KOPT-K1 (cell line): ENCODE results near the gene BFAR.
A peak's percentile ranks its signal among the peaks of the same experiment; 100 is the strongest.

Source experiments
- H3K27ac ChIP-seq: fragments of 200-600 bp; sonication (generic); 2 replicates; pipeline ENCODE4 v1.5.1; 2016; ENCODE audit warnings: antibody characterized with exemption, mild to moderate bottlenecking, low read depth, low read length; ENCODE audit not compliant: poor library complexity, severe bottlenecking
- H3K36me3 ChIP-seq: fragments of 200-600 bp; sonication (generic); 2 replicates; pipeline ENCODE4 v1.5.1; 2017; ENCODE audit warnings: antibody characterized with exemption, mild to moderate bottlenecking, low read length, moderate library complexity; ENCODE audit not compliant: insufficient read depth
- H3K9me3 ChIP-seq: fragments of 200-600 bp; sonication (generic); 2 replicates; pipeline ENCODE4 v1.5.1; 2017; ENCODE audit warnings: antibody characterized with exemption, low read length, mild to moderate bottlenecking; ENCODE audit not compliant: insufficient read depth, poor library complexity, severe bottlenecking

The BFAR gene, protein sequence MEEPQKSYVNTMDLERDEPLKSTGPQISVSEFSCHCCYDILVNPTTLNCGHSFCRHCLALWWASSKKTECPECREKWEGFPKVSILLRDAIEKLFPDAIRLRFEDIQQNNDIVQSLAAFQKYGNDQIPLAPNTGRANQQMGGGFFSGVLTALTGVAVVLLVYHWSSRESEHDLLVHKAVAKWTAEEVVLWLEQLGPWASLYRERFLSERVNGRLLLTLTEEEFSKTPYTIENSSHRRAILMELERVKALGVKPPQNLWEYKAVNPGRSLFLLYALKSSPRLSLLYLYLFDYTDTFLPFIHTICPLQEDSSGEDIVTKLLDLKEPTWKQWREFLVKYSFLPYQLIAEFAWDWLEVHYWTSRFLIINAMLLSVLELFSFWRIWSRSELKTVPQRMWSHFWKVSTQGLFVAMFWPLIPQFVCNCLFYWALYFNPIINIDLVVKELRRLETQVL

DNA sequence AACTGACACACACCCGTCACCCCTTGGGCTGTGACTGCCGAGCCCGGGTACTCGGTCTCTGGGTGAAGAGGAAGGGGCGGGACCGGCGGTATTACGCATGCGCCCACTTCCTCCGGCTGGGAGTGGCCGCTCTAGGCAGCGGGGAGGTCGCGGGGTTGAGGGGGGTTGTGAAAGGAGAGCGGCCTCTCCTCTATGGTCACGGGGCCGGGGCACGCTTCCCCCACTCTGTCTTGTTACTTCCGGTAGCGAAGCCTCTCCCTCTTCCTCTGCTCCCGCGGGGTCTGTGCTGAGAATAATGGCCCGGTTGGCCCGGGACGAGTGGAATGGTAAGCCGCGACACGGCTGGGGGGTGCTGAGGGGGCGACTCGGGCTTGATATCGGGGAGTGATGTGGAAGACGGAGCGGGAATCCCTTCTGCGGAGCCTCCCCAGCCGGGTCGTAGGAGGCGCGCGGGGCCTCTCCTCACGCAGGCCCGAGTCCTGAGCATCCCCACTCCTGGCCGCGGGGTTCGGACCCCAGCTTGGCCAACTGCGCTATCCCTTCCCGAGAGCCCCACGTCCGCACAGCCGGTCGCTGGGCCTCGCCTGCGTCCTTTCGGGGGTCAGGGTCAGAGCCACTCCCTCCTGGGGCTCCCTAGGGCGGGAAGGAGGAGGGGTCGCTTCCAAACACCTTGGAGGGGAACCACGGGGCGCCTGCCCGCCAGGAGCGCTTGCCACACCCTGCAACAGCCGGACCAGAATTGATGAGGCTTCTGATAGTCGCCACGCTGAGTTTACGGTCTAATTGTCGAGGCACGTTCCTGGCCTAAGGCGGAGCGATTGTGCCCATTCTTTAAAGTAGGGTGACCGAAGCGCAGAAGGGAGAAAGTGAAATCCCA lies at the start of gene BFAR:
TSS of gene BFAR (plus strand) at position 259 of the 877 bp plus-strand sequence. CDS start 11,396 bp downstream, outside the sequence.
- H3K36me3 ChIP-seq = peaks cover 35% of the 10 kb centered on the region
- H3K9me3 ChIP-seq = no peaks in the 10 kb centered on the region
- peak within 1 kb of the TSS; percentile 91 for H3K27ac ChIP-seq

DNA sequence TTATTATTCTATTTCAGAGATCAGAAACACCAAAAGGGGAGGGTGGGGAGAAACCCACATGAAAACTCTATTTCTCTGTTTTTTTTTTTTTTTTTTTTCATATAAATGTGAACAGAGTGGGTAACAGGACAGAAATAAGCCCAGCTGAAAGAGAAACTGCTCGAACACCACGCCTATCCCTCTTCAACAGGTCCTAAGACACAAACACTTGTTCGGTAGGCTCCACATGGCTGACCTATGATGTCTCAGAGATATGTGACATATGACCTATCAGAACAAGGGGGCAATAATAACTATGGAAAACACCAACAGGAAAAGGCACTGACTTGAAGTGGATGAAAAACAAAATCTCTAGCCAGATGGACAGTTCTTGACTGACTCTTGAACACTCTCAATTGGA lies 47.5 kb upstream of the BFAR start:
- H3K27ac ChIP-seq = no peak overlapping the region
- H3K36me3 ChIP-seq = peaks cover 99% of the 10 kb centered on the region
- H3K9me3 ChIP-seq = no peaks in the 10 kb centered on the region

DNA sequence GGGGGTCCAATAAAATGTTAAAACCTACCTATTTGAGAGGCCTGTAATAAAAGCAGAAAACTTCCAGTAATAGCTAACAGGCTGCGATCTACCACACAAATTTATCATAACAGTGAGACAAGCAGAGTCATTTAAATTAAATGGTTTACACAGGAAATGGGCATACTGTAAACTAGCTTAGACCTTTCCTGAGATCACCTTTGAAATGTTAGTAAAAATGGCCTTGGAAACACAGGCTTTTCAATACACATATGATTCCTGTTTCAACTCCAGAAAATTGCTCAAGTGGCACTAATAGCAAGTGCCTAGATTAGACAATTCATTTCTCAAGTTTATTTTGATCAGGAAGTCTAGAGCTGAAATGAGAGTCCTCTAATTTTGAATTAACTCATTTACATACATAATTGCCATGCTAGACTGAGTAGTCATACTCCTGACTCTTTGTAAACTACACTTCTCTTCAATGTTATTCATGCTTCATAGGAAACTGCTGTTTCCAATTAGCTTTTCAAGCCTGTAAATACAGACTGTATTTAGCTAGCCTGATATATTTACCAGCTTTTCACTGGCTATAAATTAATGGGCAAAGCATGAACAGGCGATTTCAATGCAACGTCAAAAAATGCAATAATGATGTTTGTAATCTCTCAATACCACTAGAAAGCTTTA lies 46.0 kb upstream of the BFAR start:
- Histone ChIP-seq H3K27ac (no peak overlapping the region), H3K9me3 (no peaks in the 10 kb centered on the region), H3K36me3 (peaks cover 99% of the 10 kb centered on the region)

DNA sequence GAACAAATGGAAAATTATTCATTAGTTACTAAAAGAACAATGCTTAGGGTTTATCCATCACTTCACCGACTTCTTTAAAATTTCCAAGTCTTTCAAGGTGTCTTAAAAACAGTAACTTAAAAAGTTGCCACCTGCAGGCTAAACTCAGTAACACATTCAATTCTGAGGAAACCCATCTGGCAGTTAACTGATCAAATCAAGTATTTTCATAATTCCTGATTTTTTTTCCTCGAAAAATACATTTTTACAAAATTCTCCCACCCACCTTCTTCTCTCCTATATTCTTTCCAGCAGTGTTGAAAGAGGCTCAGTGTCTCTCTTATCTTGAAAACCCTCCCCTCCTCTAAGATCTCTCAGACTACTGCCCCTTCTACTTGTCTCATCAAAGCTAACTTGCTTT lies 32.6 kb upstream of the BFAR start:
- Histone ChIP-seq H3K36me3 (peaks cover 87% of the 10 kb centered on the region), H3K27ac (no peak overlapping the region), H3K9me3 (no peaks in the 10 kb centered on the region)

DNA sequence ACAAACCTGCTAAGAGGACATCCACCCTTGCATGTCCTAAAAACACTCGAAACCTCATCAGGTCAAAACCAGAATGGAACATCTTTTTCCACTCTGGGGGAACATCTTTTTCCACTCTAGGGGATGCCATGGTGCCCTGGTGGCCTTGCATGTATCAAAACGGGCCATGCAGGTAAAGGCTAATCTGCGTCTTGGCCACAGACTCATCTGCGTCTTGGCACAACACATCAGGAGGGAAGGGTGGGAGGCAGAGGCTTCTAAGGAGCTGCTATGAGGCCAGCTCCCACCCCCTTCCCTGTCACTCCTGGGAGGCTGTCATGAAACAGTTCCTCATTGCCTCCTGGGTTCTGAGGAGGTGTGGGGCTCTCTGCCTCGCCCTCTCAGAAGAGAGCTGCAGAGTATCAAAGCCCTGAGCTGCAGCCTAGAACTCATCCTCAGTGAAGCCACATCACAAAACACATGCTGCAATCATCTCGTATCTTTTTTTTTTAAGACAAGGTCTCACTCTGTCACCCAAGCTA lies 30.2 kb upstream of the BFAR start:
- Histone ChIP-seq H3K27ac (no peak overlapping the region), H3K36me3 (peaks cover 91% of the 10 kb centered on the region), H3K9me3 (no peaks in the 10 kb centered on the region)

DNA sequence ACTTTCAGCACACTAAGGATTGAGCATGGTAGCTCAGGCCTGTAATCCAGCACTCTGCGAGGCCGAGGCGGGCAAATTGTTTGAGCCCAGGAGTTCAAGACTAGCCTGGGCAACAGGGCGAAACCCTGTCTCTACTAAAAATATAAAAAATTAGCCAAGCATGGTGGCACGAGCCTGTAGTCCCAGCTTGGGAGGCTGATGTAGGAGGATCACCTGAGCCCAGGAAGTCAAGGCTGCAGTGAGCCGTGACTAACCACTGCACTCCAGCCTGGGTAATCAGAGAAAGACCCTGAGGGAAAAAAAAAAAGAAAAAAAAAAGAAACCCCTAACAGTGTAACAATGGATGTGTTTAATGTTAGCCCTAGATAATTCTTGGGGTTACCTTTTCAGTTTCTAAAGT lies 26.6 kb upstream of the BFAR start:
- peaks cover 91% of the 10 kb centered on the region for H3K36me3 ChIP-seq
- H3K9me3 ChIP-seq = no peaks in the 10 kb centered on the region
- no peak overlapping the region for H3K27ac ChIP-seq

DNA sequence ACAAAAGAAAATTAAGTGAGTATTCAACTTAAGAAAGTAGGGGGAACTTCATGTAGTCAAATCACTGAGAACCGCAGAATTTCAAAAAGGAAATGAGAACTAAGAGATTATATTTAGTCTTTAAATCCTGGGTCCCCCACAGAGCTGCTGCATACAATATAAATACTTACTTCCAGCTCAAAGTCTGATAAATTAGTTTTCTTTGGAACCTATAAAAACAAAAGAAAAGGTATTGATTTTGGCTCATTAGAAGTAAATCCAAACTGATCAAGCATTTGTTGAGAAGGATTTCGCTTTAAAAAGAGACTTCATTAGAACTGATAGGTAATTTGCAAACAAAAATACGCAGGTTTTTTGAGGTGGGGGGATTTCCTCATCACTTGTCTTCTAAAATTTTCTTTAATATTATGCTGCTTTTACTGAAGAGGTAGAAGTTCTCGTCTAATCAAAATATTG lies 24.6 kb upstream of the BFAR start:
- H3K9me3 ChIP-seq = no peaks in the 10 kb centered on the region
- H3K36me3 ChIP-seq = peaks cover 82% of the 10 kb centered on the region
- H3K27ac ChIP-seq = no peak overlapping the region

DNA sequence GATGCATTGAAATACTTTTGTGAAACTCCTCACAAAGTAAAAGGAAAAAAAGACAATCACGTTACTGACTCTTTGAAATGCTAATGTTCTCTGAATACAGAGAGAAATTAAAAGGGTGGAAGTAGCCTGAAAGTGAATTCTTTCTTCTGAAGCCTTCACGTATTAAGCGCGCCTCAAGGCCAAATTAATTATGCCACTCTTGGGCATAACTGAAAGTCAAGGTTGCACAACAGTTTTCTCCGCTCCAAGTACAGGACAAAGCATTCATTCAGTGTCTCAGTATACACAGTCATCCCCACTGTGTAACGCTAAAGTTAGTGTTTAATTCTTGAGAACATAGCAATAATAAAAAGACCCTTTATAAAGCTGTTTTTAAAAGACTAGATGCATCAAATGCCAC lies 24.1 kb upstream of the BFAR start:
- H3K36me3 ChIP-seq = peaks cover 82% of the 10 kb centered on the region
- H3K27ac ChIP-seq = no peak overlapping the region

DNA sequence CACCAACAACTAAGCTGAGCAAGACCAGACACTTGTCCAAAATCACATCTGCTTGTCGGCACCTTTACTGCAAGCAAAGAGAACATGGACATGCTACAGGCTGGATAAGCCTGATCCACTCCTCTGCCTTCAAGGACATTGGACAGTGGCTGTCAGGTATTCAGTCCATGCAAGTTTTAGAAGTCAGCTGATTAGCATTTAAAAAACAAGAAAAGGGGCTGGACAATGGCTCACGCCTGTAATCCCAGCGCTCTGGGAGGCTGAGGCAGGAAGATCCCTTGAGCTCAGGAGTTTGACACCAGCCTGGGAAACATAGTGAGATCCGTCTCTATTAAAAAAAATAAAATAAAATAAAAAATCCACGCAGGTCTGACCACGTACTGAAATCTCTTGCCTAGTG lies 23.0 kb upstream of the BFAR start:
- Histone ChIP-seq H3K9me3 (no peaks in the 10 kb centered on the region), H3K27ac (no peak overlapping the region), H3K36me3 (peaks cover 82% of the 10 kb centered on the region)

More for the DNA sequence above, 24.1 kb upstream of the BFAR start:
- no peaks in the 10 kb centered on the region for H3K9me3 ChIP-seq

DNA sequence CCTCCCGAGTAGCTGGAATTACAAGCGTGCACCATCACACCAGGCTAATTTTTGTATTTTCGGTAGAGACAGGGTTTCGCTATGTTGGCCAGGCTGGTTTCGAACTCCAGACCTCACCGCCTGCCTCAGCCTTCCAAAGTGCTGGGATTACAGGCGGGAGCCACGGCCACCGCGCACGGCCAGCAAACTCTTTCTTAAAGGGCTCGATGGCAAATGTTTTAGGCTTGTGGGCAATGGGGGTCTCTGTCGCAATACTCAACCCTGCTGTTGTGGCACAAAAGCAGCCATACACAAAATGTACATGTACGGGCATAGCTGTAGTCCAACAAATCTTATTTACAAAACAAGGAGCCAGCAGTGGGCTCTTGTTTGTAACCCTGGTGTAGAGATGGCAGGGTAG lies 21.1 kb upstream of the BFAR start:
- H3K27ac ChIP-seq = no peak overlapping the region
- peaks cover 84% of the 10 kb centered on the region for H3K36me3 ChIP-seq
- no peaks in the 10 kb centered on the region for H3K9me3 ChIP-seq

DNA sequence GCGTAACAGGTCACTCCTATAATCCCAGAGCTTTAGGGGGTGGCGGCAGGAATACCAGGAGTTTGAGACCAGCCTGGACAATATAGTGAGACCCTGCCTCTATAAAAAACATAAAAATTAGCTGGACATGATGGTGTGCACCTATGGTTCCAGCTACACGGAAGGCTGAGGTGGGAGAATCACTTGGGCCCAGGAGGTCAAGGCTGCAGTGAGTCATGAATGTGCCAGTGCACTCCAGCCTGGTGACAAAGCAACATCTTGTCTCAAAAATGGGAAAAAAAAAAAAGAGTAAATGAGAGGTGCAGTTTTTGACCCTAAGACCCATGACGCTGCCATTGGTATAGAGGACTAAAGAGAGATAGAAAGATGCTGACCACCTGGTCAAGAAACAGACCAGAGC lies 18.8 kb upstream of the BFAR start:
- Histone ChIP-seq H3K9me3 (no peaks in the 10 kb centered on the region), H3K36me3 (peaks cover 86% of the 10 kb centered on the region), H3K27ac (no peak overlapping the region)

DNA sequence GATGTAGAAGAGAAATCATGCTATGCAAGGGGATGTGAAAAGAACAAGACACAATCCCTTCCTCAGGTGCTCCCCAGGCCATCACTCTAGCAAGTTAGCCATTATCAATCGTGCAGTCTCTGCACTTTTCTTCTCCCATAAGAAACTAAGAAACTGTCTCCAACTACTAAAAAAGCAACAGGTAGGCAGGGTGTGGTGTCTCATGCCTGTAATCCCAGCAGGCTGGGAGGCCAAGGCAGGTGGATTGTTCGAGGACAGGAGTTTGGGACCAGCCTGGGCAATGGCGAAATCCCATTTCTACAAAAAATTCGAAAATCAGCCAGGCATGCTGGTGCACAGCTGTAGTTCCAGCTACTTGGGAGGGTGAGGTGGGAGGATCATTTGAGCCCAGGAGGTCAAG lies 16.5 kb upstream of the BFAR start:
- H3K27ac ChIP-seq = no peak overlapping the region
- peaks cover 79% of the 10 kb centered on the region for H3K36me3 ChIP-seq
- H3K9me3 ChIP-seq = no peaks in the 10 kb centered on the region

DNA sequence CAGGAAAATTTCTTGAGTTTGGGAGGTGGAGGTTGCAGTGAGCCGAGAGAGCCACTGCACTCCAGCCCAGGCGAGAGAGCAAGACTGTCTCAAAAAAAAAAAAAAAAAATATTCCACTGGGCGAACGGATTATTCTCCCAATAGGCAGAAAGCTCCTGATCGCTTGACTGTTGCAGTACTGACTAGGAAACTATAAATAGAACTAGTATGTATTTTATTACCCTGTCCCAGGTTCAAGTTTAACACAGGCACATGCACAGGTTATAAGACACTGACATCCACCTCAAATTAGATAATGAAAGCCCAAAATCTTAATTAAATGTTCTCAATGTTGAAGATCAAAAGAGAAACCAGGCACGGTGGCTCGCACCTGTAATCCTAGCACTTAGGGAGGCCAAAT lies 14.2 kb upstream of the BFAR start:
- Histone ChIP-seq H3K27ac (no peak overlapping the region), H3K9me3 (no peaks in the 10 kb centered on the region), H3K36me3 (peaks cover 89% of the 10 kb centered on the region)

DNA sequence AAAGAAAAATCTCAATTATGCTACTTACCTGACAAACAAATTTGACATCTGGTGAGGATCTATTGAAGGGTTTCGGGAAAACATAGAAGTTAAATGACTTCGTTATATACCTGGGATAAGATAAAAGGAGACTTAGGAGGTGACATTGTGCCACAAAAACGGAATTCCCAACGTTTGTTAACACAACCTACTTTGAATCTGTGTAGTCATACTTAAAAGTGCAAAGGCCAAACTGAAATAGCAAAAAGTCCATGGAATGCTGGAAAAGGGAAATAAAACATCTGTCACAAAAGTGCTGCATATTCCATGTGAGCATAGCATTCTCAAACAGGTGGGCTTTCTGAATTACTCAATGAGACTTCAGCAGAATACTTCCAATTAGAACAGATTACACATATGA lies 5.7 kb upstream of the BFAR start:
- Histone ChIP-seq H3K27ac (no peak overlapping the region), H3K36me3 (peaks cover 65% of the 10 kb centered on the region), H3K9me3 (no peaks in the 10 kb centered on the region)
